ENCODE measurements around the gene NKIRAS1. TPM values are rescaled to one million over a fixed set of nuclear protein-coding genes. Genes with fewer than 3 reads are reported as not detected.
A peak's percentile ranks its signal among the peaks of the same experiment; 100 is the strongest.

Gene NKIRAS1
- total RNA-seq, 4 donors from 2014 or later: 23.4 to 29.4 (median 26.8) TPM

DNA sequence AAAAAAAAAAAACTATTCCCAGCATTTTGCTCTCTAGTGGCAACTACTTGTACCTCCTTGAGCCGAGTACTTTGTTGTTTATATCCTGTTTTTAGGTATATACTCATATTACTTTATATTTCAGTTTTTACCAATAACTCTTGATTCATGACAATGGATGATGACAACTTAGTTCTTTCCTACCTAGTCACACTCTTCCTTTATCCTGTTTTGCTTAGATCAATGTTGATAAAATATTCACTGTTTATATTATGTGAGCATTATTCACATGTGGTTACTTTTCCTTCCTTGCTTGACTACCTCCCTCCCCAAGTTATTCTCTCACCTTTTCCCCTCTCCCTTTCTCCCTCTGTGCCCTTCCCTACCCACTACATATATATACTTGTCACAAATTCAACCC is 53.7 kb downstream of the NKIRAS1 start:
- DNase-seq (ENCODE audit: extremely low spot score): no peak
- intact Hi-C loops (cut with DNase I): no loop called here
- no peak for TF ChIP-seq POLR2A (IDR thresholded peaks at IDR 0.05; ENCODE audit: low read depth)
- no peak for TF ChIP-seq EP300 (IDR thresholded peaks at IDR 0.05)
- TF ChIP-seq, protein P1, sequence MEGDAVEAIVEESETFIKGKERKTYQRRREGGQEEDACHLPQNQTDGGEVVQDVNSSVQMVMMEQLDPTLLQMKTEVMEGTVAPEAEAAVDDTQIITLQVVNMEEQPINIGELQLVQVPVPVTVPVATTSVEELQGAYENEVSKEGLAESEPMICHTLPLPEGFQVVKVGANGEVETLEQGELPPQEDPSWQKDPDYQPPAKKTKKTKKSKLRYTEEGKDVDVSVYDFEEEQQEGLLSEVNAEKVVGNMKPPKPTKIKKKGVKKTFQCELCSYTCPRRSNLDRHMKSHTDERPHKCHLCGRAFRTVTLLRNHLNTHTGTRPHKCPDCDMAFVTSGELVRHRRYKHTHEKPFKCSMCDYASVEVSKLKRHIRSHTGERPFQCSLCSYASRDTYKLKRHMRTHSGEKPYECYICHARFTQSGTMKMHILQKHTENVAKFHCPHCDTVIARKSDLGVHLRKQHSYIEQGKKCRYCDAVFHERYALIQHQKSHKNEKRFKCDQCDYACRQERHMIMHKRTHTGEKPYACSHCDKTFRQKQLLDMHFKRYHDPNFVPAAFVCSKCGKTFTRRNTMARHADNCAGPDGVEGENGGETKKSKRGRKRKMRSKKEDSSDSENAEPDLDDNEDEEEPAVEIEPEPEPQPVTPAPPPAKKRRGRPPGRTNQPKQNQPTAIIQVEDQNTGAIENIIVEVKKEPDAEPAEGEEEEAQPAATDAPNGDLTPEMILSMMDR (IDR thresholded peaks at IDR 0.05): no peak
- TF ChIP-seq POLR2AphosphoS5 (IDR thresholded peaks at IDR 0.05): no peak
- Histone ChIP-seq H3K4me1 (peaks cover 55 to 80% (median 66%) of the 10 kb centered on the region in 4 donors), H3K27ac (replicated peaks in 1 of 4) (no peak overlapping the region), H3K36me3 (peaks cover 0 to 7% (median 0%) of the 10 kb centered on the region in 4 donors), H3K9me3 (no peaks in the 10 kb centered on the region), H3K27me3 (no peaks in the 10 kb centered on the region), H3K4me3 (no peak overlapping the region)
- 85% methylated on average over 1 of the region's 1 CpG for WGBS

DNA sequence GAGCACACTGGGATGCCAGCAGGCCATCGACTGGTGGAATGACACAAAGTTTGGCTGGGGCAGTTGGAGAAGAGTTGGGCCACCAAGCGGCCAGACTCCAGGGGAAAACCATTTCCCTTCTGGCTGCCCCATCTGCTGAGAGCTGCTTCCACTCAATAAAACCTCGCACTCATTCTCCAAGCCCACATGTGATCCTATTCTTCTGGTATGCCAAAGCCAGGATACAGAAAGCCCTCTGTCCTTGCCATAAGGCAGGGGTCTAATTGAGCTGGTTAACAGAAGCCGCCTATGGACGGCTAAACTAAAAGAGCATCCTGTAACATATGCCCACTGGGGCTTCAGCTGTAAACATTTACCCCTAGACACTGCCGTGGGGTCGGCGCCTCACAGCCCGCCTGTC is 55.1 kb downstream of the NKIRAS1 start:
- Histone ChIP-seq H3K27me3 (no peaks in the 10 kb centered on the region), H3K36me3 (peaks cover 0 to 7% (median 0%) of the 10 kb centered on the region in 4 donors), H3K4me3 (no peak overlapping the region), H3K9me3 (no peaks in the 10 kb centered on the region), H3K27ac (replicated peaks in 1 of 4) (no peak overlapping the region), H3K4me1 (peaks cover 56 to 80% (median 65%) of the 10 kb centered on the region in 4 donors)
- TF ChIP-seq POLR2A (IDR thresholded peaks at IDR 0.05; ENCODE audit: low read depth) (no peak), POLR2AphosphoS5 (IDR thresholded peaks at IDR 0.05) (no peak), EP300 (IDR thresholded peaks at IDR 0.05) (no peak)
- TF ChIP-seq, protein P1 (IDR thresholded peaks at IDR 0.05): no peak
- DNase-seq (ENCODE audit: extremely low spot score): no peak
- intact Hi-C loops (cut with DNase I): no loop called here
- 92% methylated on average over 9 of the region's 9 CpGs for WGBS

DNA sequence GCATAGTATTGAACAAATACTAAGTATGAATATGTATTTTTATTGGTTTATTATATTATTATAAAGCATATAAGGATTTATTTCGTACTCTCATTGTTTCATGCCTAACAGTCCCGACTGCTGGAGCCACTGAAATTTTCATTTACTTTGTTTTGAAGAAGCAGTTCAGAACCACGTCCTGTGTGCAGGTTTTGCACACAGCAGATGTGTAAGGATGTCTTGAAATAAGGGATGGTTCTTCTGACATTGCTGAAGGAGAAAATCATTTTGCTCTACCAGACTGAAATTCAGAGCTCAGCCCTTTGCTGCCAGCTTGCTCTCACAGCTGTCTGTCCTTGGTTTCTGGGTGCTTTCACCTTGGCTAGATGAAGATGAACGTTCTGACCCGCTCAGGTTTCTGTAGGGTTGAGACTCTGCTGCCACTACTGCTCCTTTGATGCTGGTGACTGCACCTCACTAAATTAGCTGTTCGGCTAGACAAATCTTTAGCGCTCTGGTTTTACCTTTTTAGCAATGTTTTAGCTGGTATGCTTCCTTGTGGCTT is 56.9 kb downstream of the NKIRAS1 start:
- WGBS: 95% methylated on average over 7 of the region's 7 CpGs

DNA sequence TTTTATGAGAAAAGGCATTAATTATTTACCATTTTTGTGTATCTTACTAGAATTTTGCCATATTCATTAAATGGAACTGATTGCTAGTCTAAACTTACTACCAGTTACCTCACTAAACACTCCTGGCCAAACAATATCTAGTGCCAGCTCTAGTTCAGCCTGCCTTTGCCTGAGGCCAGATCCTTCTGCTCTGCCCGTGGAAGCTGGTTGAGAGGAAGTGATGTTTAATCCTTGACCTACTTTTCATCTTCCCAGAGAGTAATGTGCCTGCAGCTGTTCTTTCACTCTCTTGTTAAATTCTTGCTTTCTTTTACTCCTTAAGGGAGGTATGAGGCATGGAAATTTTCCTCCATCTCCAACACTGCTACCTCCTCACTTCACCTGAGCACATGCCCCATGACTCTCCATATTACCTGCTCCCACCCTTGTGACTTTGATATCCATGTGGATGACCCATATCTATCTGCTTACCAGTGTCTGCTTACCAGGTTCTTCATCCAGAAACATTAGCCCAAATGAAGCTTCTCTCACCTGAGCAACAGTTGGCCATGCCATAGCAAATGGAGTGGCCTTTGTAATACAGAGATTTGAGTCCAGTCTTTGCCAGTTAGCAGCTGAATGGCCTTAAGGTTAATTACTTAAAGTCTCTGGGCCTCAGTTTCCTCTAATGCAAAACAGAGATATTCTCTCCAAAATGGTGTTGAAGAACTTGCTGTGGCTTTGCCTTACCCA is 57.6 kb downstream of the NKIRAS1 start:
- no peaks in the 10 kb centered on the region for H3K9me3 ChIP-seq
- H3K27me3 ChIP-seq: no peaks in the 10 kb centered on the region
- H3K36me3 ChIP-seq: peaks cover 0 to 7% (median 0%) of the 10 kb centered on the region in 4 donors
- H3K4me3 ChIP-seq: no peak overlapping the region
- 7% methylated on average over 1 of the region's 1 CpG for WGBS
- TF ChIP-seq POLR2AphosphoS5 (IDR thresholded peaks at IDR 0.05) (no peak), POLR2A (IDR thresholded peaks at IDR 0.05; ENCODE audit: low read depth) (no peak), EP300 (IDR thresholded peaks at IDR 0.05) (no peak)
- TF ChIP-seq, protein P1 (IDR thresholded peaks at IDR 0.05): no peak
- intact Hi-C loops (cut with DNase I): no loop called here
- peak overlapping the region in 3 of 4 donors; percentile 9 to 39 (median 34) for H3K27ac ChIP-seq (replicated peaks in 1 of 4)
- no peak for DNase-seq (ENCODE audit: extremely low spot score)
- peaks cover 32 to 68% (median 47%) of the 10 kb centered on the region in 4 donors for H3K4me1 ChIP-seq

More for the DNA sequence above, 56.9 kb downstream of the NKIRAS1 start:
- H3K27ac ChIP-seq (replicated peaks in 1 of 4): peak overlapping the region in 1 of 4 donors; percentile 34
- H3K4me3 ChIP-seq: no peak overlapping the region
- H3K27me3 ChIP-seq: no peaks in the 10 kb centered on the region
- TF ChIP-seq EP300 (IDR thresholded peaks at IDR 0.05): no peak
- TF ChIP-seq POLR2A (IDR thresholded peaks at IDR 0.05; ENCODE audit: low read depth): no peak
- TF ChIP-seq, protein P1 (IDR thresholded peaks at IDR 0.05): no peak
- no peak for TF ChIP-seq POLR2AphosphoS5 (IDR thresholded peaks at IDR 0.05)
- H3K4me1 ChIP-seq: peaks cover 39 to 72% (median 54%) of the 10 kb centered on the region in 4 donors
- peaks cover 0 to 7% (median 0%) of the 10 kb centered on the region in 4 donors for H3K36me3 ChIP-seq
- no peak for DNase-seq (ENCODE audit: extremely low spot score)
- intact Hi-C loops (cut with DNase I): no loop called here
- no peaks in the 10 kb centered on the region for H3K9me3 ChIP-seq

Measured in esophagus muscularis mucosa (tissue), 4 donors.